Left cardiac atrium (tissue), 4 donors: ENCODE measurements around the gene ITPK1. TPM values are rescaled to one million over a fixed set of nuclear protein-coding genes. Genes with fewer than 3 reads are reported as not detected.
A peak's percentile ranks its signal among the peaks of the same experiment; 100 is the strongest.
"Not testable (repeated sequence)": the region's sequence is repeated elsewhere in the genome, so short reads cannot be mapped to it uniquely, and the experiment has no call there.

ENCODE experiments used
- ATAC-seq, 2 donors: fragments of 200-7000 bp; cut with Tn5 transposase; one replicate each; pipeline ENCODE4 v1.9.1; 2020; ENCODE audit warnings: mild to moderate bottlenecking in 2 of 2, moderate library complexity in 2 of 2
- DNase-seq: peaks from one replicate; pipeline ENCODE4 v3.0.0-alpha.2; 2020
- intact Hi-C, 2 donors: fragments of 100-400 bp; cut with DNase I; formaldehyde crosslinking; loops; one replicate each; pipeline versions ENCODE4 v1.14.1 to v1.15.1; 2022 to 2023
- total RNA-seq, 2 donors: library from RNA; stranded (reverse); fragmentation: NEBNext Ultra II Directional; extraction: Animal tissue kit (Norgen Biotek cat#: 25700); gene quantifications; one replicate each; pipeline ENCODE4 v1.2.1, GENCODE V29; 2021
- donor health status: DM: no; HTN: yes; CAD: no.
- donor health status: DM: no; HTN: yes; CAD: no; lungs with severe emphysema.
- donor health status: DM: yes; HTN: yes; CAD: no.
- donor health status: Dilated cardiomyopathy.

The ITPK1 gene
- total RNA-seq, 2 donors from 2014 or later: 92.0 to 99.9 TPM

DNA sequence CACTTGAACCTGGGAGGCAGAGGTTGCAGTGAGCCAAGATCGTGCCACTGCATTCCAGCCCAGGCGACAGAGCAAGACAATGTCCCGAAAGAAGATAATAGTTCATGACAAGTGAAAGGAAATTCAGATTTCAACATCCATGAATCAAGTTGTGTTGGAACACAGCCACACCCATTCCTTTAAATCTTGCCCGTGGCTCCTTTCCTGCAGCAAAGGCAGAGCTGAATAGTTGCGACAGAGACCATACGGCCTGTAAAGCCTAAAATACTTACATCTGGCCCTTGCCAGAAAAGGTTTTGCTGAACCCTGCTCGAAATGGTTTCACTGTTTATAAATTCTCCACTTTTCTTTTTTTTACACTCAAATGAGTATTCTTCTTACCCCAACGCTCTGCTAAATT lies 17.7 kb upstream of the ITPK1 start:
- ATAC-seq (peak in 1 of 2 donors; percentile 21), DNase-seq (no peak)
- intact Hi-C loops: no loop called here

DNA sequence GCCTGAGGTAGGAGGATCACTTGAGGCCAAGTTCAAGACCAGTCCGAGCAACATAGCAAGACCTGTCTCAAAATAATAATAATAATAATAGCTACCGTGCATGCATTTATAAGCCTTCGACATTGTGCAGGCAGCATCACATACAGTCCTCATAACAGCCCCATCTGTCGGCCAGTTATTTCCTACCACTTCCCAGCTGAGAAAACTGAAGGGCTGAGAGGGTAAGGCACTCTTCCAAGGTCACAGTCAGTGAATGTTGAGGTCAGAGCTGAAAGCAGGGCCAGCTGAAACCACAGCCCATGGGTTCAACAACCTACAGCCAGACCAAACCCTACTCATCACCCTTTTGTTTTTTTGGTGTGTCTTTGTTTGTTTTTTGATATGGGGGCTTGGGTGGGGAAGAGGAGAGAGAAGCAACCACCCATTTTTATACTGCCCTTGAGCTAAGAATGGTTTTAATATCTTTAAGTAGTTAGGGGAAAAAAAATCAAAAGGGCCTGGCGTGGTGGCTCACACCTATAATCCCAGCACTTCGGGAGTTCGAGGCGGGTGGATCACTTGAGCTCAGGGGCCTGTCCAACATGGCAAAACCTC lies 16.8 kb upstream of the ITPK1 start:
- no peak for DNase-seq
- intact Hi-C loops: no loop called here
- ATAC-seq: peak; percentile 42 to 84

DNA sequence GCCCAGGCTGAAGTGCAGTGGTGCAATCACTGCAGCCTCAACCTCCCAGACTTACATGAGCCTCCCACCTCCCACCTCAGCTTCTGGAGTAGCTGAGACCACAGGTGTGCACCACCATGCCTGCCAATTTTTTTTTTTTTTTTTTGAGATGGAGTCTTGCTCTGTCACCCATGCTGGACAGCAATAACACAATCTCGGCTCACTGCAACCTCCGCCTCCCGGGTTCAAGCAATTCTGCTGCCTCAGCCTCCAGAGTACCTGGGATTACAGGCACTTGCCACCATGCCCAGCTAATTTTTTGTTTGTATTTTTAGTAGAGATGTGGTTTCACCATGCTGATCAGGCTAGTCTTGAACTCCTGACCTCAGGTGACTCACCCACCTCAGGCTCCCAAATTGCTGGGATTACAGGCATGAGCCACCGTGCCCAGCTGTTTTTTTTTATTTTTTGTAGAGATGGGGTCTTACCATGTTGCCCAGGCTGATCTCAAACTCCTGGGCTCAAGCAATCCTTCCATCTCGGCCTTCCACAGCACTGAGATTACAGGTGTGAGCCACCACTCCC lies 15.6 kb upstream of the ITPK1 start:
- ATAC-seq, DNase-seq, intact Hi-C loops: not testable (repeated sequence)

DNA sequence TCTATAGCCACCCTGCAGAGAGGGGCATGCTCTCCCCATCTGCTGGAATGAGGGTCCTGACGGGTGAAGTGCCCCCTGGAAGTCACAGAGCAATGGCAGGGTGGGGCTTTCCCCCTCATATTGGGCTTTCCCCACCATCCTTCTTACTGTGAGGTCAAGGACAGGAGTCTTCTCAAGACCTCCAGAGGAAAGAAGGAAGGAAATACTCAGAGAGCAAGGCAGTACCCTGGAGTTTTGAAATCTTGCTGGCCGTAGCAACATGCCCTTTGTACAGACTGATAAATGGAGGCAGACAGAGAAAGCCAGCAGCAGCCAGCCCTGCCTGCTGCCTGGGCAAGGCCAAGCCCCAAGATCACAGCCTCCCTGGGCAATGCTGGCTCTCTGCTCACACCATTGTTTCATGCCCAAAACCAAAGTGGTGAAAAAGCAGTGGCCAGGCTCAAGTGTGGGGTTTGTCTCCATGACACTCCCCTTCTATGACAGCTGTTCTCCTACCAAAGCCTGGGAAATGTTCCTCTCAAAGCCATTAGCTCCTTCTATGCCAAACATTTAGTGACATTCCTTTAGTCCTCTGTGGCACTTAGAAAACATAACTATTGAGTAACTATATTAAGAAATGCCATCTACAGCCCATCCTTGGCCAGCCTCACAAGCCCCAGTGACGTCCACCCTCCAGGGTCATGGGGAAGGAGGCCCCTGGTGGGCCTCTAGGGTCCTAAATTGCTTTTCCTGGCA lies 13.2 kb upstream of the ITPK1 start:
- intact Hi-C loops: no loop called here
- ATAC-seq: peak; percentile 20 to 86
- DNase-seq: no peak

DNA sequence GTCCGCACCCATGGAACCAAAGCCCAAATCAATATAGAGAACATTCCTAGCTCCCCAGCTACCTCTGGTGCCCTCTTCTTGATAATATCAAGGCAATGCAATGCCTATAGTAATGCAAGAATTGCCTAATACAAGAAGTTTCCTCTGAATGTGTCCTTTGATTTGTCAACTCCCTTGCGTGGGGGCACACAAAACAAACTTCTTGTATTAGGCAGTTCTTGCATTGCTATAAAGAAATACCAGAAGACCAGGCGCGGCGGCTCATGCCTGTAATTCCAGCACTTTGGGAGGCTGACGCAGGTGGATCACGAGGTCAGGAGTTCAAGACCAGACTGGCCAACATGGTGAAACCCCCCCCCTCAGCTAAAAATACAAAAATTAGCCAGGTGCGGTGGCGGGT lies 10.4 kb upstream of the ITPK1 start:
- intact Hi-C loops: no loop called here
- DNase-seq (no peak), ATAC-seq (no peak)

DNA sequence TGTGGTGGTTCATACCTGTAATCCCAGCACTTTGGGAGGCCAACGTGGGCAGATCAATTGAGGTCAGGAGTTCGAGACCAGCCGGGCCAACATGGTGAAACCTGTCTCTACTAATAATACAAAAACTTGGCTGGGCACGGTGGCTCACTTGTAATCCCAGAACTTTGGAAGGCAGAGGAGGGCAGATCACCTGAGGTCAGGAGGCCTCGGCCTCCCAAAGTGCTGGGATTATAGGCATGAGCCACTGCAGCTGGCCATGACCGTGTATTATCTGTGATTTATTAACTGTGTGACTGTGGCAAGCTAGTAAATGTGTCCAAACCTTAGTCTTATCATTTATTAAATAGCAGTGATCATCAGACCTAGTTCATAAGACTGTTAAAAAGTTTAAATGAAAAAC lies 7.1 kb upstream of the ITPK1 start:
- intact Hi-C loops: no loop called here
- ATAC-seq (no peak), DNase-seq (no peak)

DNA sequence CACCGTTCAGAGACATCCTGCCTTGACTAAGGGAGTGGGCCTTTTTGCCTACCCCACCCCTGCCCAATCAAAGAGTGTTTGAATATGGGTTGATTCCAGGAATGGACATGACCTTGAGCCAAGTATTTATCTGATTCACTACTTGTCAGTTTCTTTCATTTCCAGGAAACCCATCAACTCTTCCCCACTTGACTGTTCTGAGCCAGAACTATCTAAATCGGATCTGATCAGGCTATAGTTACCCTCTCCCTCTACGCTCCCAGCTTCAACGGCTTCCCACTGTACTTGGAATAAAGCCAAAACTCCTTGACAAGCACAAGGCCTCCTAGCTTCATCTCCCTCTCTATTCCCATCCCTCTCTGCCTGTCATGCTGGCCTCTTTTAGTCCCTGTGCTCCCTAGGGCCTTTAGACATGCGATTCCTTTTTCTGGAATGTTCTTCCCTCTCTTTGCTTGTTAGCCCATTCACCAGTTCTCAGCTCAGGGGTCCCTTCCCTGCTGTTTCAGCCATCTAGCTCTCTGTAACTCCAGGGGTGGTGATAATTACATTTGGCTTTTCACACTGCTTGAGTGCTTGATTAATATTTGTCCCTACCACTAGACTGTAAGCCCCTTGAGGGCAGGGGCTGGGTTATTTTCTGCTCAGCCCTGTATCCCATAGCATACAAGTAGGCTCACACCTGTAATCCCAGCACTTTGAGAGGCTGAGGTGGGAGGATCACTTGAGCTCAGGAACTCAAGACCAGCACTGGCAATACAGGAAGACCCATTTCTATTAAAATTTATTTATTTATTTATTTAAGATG lies 5.5 kb upstream of the ITPK1 start:
- no peak for DNase-seq

DNA sequence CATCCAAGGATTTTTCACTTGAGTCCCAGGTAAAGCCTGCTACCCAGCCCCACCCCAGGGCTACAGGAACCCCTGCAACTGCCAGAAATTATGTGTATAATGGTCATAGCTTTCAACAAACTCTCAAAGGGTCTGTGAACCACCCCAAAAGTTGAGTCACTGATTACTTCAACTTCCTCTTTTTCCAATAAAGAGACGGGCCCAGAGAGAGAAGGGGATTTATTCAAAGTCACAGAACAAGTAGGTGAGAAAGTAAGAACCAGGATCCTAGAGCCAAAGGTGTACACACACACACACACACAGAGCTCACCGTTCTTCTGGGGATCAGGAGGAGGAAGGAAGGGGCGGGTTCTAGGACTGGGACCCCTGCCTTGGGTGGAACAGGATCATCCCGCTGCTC lies 4.8 kb upstream of the ITPK1 start:
- intact Hi-C loops: no loop called here
- DNase-seq (no peak), ATAC-seq (no peak)

More for the DNA sequence above, 5.5 kb upstream of the ITPK1 start:
- ATAC-seq: no peak
- intact Hi-C loops: no loop called here

DNA sequence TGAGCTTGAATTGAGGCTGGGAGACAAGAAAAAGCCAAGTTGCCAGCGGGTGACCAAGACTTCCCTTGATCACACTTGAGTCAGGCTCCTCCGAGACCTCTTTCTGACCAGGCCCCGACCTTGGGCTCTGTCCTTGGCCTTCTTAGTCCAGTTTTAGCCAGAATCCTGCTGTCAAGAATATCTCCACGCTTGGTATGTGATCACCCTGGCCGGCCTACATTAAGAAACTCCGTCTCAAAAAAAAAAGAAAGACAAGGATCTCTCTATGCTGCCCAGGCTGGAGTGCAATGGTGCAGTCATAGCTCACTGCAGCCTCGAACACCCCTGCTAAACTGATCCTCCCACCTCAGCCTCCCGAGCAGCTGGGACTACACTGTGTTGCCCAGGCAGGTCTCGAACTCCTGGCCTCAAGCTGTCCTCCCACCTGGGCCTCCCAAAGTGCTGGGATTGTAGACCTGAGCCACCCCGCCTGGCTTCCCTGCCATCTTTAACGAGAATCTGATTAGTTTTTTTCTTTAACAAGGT lies 1.0 kb upstream of the ITPK1 start:
- intact Hi-C loops: loop anchor here in 1 of 2 donors (5.0 to 10.0 kb wide), 2 partner anchors 82 to 164 kb away; no protein-coding TSS in a partner anchor
- DNase-seq: no peak
- no peak for ATAC-seq

DNA sequence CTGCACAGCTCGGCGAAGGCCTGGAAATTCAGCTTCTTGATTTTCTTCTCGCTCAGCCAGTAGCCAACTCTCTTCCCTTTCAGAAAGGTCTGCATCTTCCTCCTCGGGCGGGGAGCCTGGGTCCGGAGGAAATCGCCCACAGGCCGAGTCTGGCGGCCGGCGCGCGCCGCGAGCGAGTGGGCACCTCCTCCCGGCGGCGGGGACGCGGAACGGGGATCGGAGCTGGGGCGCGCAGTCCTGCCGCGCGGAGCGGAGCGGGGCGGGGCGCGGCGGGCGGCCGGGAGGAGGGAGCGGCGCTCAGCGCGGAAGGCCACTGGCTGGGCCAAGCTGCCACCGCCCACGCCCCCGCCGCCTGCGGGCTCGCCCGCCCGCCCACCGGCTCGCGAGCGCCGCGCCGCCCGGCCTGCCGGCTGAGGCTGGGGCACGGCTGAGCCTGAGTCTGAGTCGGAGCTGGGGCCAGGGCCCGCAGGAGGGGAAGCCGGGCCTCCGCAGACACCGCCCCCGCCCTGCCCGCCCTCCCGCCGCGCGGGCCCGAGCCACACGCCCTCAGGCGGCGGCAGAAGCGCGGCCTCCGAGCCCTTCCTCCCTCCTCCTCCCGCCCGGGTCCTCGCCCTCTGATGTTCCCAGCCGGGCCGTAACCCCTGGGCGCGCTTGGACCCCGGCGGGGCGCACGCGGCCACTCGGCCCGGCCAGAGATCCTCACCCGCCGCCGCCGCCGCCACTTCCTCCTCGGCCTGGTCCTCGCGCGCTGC lies 480 bp downstream of the ITPK1 start:
- ATAC-seq (peak; percentile 93 to 94), DNase-seq (peak; percentile 92)
- intact Hi-C loops: loop anchor here in 1 of 2 donors (5.0 to 10.0 kb wide), 2 partner anchors 80 to 163 kb away; no protein-coding TSS in a partner anchor

DNA sequence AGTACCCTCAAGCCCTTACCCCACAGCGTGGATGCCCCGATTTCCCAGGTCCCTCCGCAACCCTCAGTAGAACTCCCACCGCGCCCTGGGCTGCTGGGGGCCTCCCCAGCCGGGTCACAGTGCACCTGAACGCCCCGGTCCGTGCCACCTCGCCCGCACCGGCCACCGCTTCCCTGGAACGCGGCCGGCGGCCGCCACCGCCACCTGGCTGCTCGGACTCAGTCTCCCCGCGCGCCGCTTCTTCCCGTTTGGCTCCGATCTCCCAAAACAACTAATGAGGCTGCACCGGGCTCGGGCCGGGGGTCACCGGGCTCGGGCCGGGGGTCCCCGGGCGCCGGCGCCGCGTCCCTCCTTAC lies 1.0 kb downstream of the ITPK1 start:
- intact Hi-C loops: loop anchor here in 1 of 2 donors (5.0 to 10.0 kb wide), 2 partner anchors 80 to 162 kb away; no protein-coding TSS in a partner anchor
- DNase-seq: no peak
- peak in 1 of 2 donors; percentile 4 for ATAC-seq

DNA sequence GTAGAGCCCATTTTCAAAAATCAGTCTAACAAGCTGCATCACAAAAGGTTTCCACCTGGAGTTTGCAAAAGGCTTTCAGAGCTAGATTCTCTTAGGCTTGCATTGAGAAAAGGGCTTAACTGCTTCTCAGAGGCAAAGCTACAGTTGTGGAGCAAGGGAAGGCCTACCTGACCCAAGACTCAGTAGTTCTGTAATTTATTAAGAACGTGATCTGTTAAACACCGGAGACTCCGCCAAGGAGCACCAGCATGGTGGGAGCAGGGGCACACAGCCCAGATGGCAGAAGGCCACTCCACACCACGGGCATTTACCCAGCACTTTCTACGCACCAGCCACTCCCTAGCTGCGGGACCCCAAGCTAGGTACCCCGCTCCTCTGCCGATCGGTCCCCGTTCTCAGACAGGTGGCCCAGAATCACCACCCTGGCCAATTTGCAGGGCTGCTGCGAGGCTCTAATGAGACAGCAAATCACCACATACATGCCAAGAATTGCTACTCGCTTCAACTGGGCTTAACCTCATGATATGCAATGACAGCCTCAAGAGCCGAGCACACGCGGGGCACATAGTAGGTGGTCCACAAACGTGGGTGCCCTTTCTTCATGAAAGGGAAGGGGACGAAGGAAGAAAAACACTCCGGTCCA lies 1.5 kb downstream of the ITPK1 start:
- intact Hi-C loops: loop anchor here in 1 of 2 donors (10.0 kb wide), 1 partner anchor 79 kb away; no protein-coding TSS in a partner anchor
- no peak for DNase-seq

DNA sequence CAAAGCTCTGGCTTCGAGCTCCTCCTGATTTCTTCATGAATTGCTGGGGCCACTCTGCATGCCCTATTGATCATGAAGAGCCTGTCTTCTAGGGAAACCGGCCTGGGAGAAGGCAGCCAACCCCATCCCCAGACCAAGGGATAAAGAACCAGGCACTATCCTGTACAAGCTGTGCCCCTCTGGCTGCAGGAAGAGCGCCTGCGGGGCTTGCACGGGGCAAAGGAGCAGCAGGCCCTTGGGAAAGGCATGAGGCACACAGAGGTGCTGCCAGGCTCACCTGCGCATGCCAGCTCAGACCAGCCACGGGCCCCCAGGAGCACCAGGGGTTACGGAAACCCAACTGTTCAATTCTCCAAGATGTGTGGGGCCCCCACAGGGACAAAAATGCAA lies 2.1 kb downstream of the ITPK1 start:
- intact Hi-C loops: loop anchor here in 1 of 2 donors (10.0 kb wide), 1 partner anchor 79 kb away; no protein-coding TSS in a partner anchor
- ATAC-seq (no peak), DNase-seq (no peak)

More for the DNA sequence above, 1.5 kb downstream of the ITPK1 start:
- ATAC-seq: no peak

DNA sequence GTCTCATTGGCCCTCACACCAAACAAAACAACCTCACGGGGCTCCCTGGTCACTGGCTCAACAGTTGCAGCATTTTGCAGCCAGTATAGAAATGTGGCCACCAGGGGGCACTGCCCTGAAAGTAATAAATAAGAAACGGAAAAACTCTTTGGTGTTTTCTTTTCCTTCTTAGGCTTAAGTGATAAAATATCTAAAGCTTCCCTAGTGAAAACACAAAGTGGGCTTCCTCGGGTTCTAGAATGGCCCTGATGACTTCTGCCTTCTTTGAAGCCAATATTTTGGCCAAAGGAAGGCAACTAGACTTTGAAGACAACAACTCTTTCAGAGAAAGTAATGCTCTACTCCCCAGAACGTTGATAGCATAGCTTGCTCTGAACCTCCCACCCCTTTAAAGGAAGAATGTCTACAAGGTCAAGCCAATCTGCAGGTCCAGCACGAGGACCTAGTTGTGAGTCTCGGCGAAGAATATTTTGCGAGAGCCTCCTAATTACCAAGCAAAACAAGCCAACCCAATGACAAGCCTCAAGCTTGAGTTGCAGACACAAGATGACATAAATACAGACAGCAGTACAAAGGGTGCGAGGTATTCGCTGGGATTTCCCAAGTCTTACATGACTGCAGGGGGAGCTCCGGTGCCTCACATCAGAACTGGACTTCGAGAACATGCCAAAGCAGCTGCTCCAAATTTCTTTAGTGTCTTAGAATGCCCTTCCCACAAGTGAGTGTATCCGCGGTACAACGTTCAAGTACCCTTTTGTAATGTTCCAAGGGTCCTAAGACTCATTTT lies 2.6 kb downstream of the ITPK1 start:
- intact Hi-C loops: loop anchor here in 1 of 2 donors (10.0 kb wide), 1 partner anchor 78 kb away; no protein-coding TSS in a partner anchor
- DNase-seq: peak; percentile 86
- peak in 1 of 2 donors; percentile 6 for ATAC-seq

DNA sequence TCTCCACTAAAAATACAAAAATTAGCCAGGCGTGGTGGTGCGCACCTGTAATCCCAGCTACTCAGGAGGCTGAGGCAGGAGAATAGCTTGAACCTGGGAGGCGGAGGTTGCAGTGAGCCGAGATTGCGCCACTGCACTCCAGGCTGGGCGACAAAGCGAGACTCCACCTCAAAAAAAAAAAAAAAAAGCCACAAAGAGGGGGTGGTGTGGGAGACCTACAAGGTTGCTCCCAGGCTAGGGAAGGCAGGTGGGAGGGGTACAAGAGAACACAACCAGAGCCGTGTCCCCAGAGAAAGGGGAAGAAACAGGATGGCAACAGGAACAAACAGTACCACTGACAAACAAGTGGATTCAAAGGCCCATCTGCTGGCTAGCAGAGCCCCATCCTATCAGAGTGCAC lies 4.2 kb downstream of the ITPK1 start:
- not testable (repeated sequence) for DNase-seq, ATAC-seq
- intact Hi-C loops: loop anchor here in 1 of 2 donors (10.0 kb wide), 1 partner anchor 77 kb away; no protein-coding TSS in a partner anchor

DNA sequence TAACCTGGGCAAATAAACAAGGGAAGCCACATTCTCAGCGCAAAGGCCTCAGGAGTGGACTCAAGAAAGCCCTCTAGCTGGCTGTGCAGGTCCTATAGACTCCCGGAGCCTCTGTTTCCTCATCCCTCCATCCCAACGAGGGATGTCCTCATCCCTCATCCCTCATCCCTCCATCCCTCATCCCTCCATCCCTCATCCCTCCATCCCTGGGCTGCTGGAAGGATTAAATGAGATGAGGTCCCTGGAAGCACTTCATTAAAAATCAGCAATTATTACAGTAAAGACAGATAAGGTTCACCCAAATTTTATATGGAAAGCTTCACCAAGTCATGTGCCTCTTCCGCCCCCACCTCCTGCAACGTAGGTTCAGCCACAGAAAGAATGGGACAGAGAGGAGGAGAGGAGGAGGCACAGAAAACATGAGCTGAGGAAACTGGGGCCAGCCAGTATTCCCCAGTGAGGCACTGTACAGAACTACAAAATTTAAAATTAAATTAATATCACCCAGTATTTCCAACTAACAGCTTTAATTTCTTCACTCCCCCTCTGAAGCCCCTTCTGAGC lies 4.8 kb downstream of the ITPK1 start:
- no peak for DNase-seq
- intact Hi-C loops: loop anchor here in 1 of 2 donors (10.0 kb wide), 1 partner anchor 76 kb away; no protein-coding TSS in a partner anchor
- no peak for ATAC-seq
